NCI-H510A (cell line): Measurements from ENCODE around the gene COMTD1.
"Not testable (repeated sequence)": the region's sequence is repeated elsewhere in the genome, so short reads cannot be mapped to it uniquely, and the experiment has no call there.

ENCODE experiments used
- DNase-seq: peaks from one replicate; lab custom pipeline; 2025; lab: John Stamatoyannopoulos, UW

The COMTD1 gene

DNA sequence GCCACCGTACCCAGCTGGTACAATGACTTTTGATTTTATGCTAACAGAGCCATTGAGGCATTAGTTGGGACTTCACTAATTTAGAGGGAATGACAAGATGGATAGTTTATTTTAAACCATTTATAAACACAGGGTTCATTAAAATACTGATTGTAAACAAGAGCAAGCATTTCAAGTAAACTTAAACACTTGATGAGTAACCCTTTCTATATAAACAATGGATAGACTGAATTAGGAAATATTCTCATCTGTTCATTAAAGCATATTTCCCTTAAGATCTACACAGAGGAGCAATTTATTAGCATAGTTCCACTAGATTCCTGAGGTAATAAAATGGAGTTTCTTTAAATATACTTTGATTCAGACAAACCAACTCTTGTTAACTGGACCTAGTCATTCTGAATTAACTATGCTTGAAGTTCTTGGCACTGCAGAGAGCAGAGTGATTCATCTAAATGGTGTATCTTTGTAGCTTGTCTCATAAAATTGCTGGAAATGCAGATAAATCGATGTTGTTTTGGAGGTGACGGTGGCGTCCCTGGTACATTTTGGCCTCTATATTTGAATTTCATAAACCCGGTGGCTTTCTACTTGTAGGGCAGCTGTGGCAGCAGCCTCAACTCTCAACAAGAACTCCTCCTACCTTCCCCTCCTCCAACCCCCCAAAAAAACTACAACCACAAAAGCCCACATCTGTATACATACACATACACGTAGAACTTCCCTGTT is 40.6 kb downstream of the COMTD1 start:
- no peak for DNase-seq

DNA sequence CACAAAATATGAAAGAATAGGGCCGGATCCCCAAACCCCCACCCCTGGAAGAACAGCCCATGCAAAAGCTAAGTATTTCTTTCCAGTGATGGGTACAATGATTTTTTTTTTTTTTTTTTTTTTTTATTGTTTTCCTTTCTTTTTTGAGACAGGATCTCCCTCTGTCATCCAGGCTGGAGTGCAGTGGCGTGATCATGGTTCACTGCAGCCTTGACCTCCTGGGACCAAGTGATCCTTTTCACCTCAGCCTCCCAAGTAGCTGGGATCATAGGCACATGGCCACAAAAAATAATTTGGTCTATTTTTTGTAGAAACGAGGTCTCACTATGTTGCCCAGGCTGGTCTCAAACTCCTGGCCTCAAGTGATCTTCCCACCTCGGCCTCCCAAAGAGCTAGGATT is 41.1 kb downstream of the COMTD1 start:
- DNase-seq, result not testable (repeated sequence)

DNA sequence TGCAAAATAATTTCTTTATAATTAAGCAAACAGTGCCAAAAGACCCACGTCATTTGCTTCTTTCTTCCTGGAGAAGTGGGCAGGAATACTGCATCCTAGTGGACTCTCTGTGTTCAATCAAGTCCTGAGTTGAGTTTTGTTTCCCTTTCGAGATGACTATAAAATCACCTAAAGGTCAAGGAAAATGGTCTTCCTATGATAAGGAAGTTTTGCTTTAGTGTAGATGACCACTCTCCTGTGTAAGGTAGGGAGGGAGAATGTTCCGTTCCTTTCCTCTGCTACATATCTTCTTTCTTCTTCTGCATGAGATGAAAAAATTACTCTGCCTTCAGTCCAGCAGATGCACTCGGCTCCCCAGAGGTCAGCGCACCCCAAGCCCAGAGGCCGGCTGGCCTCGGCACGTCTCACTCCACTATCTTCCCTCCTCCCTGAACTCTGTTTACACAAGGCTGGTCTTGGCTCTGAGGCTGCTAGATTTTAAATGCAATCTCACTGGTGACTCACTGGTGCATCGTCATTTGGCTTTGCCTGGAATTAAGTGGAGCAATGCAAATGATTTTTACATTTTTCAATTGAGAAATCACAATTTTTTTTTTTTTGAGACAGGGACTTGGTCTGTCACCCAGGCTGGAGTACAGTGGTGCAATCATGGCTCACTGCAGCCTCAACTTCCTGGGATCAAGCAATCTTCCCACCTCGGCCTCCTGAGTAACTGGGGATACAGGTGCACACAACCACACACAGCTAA is 43.8 kb downstream of the COMTD1 start:
- DNase-seq, result no peak

DNA sequence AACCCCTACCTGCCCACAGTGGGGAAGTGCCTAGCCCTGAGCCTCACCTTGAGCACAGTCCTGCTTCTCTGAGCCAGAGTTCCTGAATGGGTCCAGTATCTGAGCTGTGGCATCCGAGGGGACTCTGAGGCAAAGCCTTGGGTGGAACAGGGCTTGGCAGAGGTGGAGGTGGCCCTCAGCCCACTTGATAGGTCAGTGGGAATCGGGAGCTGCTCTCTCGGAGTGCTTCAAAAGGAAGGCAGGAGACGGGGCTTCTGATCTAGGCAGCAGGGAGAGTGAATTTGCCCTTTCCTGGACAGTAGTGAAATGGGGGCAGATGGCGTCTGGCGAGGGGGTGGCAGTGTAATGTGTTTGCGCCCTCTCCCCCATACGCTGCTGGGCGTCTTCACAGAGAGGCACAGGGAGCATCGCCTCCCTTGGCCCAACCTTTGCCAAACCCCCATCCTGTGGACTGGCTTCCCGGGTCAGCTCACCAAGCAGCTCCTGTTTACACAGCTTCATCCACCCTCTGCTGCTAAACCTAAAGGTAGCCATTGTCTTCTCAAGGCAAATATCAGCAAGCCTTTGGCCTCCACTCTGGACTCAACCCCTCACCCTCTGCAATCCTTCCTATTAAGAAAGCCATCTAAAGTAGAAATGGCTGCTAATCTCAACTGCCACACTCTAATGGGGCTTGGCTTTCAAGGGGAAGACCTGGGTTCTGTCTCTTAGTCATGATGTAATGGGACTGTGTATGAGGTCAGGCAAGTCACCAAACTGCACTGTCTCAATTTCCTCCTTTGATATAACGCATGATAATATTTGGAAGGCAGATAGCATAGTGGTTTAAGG is 46.3 kb downstream of the COMTD1 start:
- DNase-seq, result no peak

DNA sequence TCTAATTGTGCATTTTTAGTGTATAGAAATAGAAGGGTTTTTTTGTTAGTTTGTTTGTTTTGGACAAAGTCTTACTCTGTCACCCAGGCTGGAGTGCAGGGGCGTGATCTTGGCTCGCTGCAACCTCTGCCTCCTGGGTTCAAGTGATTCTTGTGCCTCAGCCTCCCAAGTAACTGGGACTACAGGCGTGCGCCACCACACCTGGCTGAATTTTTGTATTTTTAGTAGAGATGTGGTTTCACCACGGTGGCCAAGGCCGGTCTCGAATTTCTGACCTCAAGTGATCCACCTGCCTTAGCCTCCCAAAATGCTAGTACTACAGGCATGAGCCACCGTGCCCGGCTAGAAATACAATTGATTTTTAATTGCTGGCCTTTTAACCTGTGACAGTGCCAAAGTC is 47.2 kb downstream of the COMTD1 start:
- DNase-seq, result not testable (repeated sequence)

DNA sequence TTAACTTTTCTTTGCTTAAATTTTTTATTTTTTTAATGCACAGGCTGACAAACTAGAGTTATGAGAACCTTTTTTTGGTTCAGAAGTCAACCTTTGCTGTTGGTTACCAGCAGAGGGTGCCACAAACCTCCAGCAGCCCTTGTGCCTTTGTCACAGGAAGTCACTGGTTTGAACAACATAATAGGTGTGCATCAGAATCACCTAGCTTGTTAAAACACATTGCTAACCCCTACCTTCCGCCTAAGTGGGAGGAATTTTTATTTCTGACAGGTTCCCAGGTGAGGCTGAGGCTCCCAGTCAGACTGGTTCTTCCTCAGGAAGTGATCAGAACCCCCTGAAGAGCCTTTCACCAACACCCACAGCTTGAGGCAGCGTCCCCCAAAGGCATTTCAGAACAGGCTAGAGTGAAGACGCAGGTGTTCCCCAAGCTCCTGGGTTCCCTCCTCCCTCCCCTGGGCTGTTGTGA is 47.8 kb downstream of the COMTD1 start:
- DNase-seq, result no peak

DNA sequence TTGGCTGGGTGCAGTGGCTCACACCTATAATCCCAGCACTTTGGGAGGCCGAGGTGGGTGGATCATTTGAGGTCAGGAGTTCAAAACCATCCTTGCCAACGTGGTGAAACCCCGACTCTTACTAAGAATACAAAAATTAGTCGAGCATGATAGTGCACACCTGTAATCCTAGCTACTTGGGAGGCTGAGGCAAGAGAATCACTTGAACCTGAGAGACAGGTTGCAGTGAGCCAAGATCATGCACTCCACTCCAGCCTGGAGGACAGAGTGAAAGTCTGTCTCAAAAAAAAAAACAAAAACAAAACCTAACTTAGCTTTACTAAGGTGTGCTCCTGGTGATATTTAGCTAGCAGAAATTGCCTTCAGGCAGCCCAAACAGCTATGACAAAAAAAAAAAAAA is 49.4 kb downstream of the COMTD1 start:
- DNase-seq, result no peak
